Activated T-helper 2 cell treated with anti-CD3 and anti-CD28 coated beads, Interferon-gamma antibody, Interleukin-2, Interleukin-4, amounts not matched to agents 10 μg/mL and 5 μg/mL and 100 μg/mL, durations not matched to agents 14 hours and 24 hours and 36 hours (primary cell): Measurements from ENCODE around the gene NPRL2. TPM values are rescaled to one million over a fixed set of nuclear protein-coding genes. Genes with fewer than 3 reads are reported as not detected.

Experiments
- DNase-seq: peaks from one replicate; pipeline ENCODE4 v3.0.0; 2021; ENCODE audit warnings: low spot score
- H3K27ac Mint-ChIP-seq: one replicate; pipeline ENCODE4 v1.8.0; 2021; ENCODE audit warnings: mixed read lengths
- H3K27me3 Mint-ChIP-seq: one replicate; pipeline ENCODE4 v1.8.0; 2021; ENCODE audit warnings: low read depth, mixed read lengths
- H3K36me3 Mint-ChIP-seq: one replicate; pipeline ENCODE4 v1.8.0; 2021; ENCODE audit warnings: low read depth, mixed read lengths
- H3K4me1 Mint-ChIP-seq: one replicate; pipeline ENCODE4 v1.8.0; 2021; ENCODE audit warnings: low read depth, mixed read lengths
- H3K4me3 Mint-ChIP-seq: one replicate; pipeline ENCODE4 v1.8.0; 2021; ENCODE audit warnings: low read depth, mild to moderate bottlenecking, moderate library complexity, mixed read lengths
- H3K9me3 Mint-ChIP-seq: one replicate; pipeline ENCODE4 v1.8.0; 2021; ENCODE audit warnings: mixed read lengths
- intact Hi-C: fragments of 100-400 bp; cut with micrococcal nuclease; formaldehyde crosslinking; loops from one replicate; pipeline ENCODE4 v1.15.1; 2023
- total RNA-seq: library from RNA; stranded (reverse); gene quantifications from 2 replicates; pipeline ENCODE4 v1.2.3, GENCODE V29; 2022

Gene NPRL2
- total RNA-seq, 1 donor from 2014 or later: 42.7 TPM

GRCh38 chr3:50302095-50303012 lies 48.2 kb downstream of the NPRL2 start:
- intact Hi-C loops: no loop called here
- Mint-ChIP-seq H3K4me3 (no peak overlapping the region), H3K9me3 (no peaks in the 10 kb centered on the region), H3K36me3 (peaks cover 3% of the 10 kb centered on the region), H3K27ac (no peak overlapping the region), H3K4me1 (peaks cover 17% of the 10 kb centered on the region), H3K27me3 (no peaks in the 10 kb centered on the region)
- no peak for DNase-seq

- no peaks in the 10 kb centered on the region for H3K27me3 Mint-ChIP-seq
- DNase-seq: no peak
- H3K4me1 Mint-ChIP-seq: peaks cover 17% of the 10 kb centered on the region
- H3K9me3 Mint-ChIP-seq: no peaks in the 10 kb centered on the region
- H3K4me3 Mint-ChIP-seq: peak overlapping the region; percentile 98
- intact Hi-C loops: no loop called here
- peaks cover 3% of the 10 kb centered on the region for H3K36me3 Mint-ChIP-seq
- H3K27ac Mint-ChIP-seq: peak overlapping the region; percentile 93
Observed at GRCh38 chr3:50300681-50301254, 49.8 kb downstream of the NPRL2 start.

- H3K27me3 Mint-ChIP-seq: no peaks in the 10 kb centered on the region
- H3K4me3 Mint-ChIP-seq: peak overlapping the region; percentile 98
- no peaks in the 10 kb centered on the region for H3K9me3 Mint-ChIP-seq
- intact Hi-C loops: loop anchor here (1.0 to 10.0 kb wide), 7 partner anchors 21 to 365 kb away; partner anchors contain the start of genes CYB561D2, GNAI2, NPRL2 and TUSC2
- H3K4me1 Mint-ChIP-seq: peaks cover 17% of the 10 kb centered on the region
- peak overlapping the region; percentile 93 for H3K27ac Mint-ChIP-seq
- peaks cover 3% of the 10 kb centered on the region for H3K36me3 Mint-ChIP-seq
- no peak for DNase-seq
Observed at GRCh38 chr3:50299929-50300680, 50.5 kb downstream of the NPRL2 start.

- peak overlapping the region; percentile 98 for H3K4me3 Mint-ChIP-seq
- peak overlapping the region; percentile 93 for H3K27ac Mint-ChIP-seq
- H3K9me3 Mint-ChIP-seq: no peaks in the 10 kb centered on the region
- DNase-seq: no peak
- no peaks in the 10 kb centered on the region for H3K27me3 Mint-ChIP-seq
- peaks cover 3% of the 10 kb centered on the region for H3K36me3 Mint-ChIP-seq
- H3K4me1 Mint-ChIP-seq: peaks cover 17% of the 10 kb centered on the region
- intact Hi-C loops: loop anchor here (1.0 to 10.0 kb wide), 7 partner anchors 22 to 365 kb away; partner anchors contain the start of genes CYB561D2, GNAI2, NPRL2 and TUSC2
Observed at GRCh38 chr3:50299638-50299928, 51.0 kb downstream of the NPRL2 start.

- intact Hi-C loops: loop anchor here (1.0 to 10.0 kb wide), 7 partner anchors 22 to 364 kb away; partner anchors contain the start of genes CYB561D2, GNAI2, NPRL2 and TUSC2
- H3K27me3 Mint-ChIP-seq: no peaks in the 10 kb centered on the region
- peak; percentile 99 for DNase-seq
- peak within 1 kb of the TSS; percentile 93 for H3K27ac Mint-ChIP-seq
- H3K4me3 Mint-ChIP-seq: peak within 1 kb of the TSS; percentile 98
- peaks cover 17% of the 10 kb centered on the region for H3K4me1 Mint-ChIP-seq
- H3K9me3 Mint-ChIP-seq: no peaks in the 10 kb centered on the region
- H3K36me3 Mint-ChIP-seq: peaks cover 3% of the 10 kb centered on the region
Observed at GRCh38 chr3:50298836-50299637, 51.5 kb downstream of the NPRL2 start, which contains the start of the genes HYAL3 and NAA80. TSS of gene HYAL3 (minus strand) at chr3:50299405. CDS start at chr3:50295602, 3,803 bp downstream. TSS of gene NAA80 (minus strand) at chr3:50299405. CDS start at chr3:50297463, 1,942 bp downstream.

GRCh38 chr3:50297896-50298725 lies 52.5 kb downstream of the NPRL2 start:
- no peaks in the 10 kb centered on the region for H3K27me3 Mint-ChIP-seq
- DNase-seq: no peak
- no peaks in the 10 kb centered on the region for H3K9me3 Mint-ChIP-seq
- H3K27ac Mint-ChIP-seq: peak overlapping the region; percentile 39
- H3K4me3 Mint-ChIP-seq: peak overlapping the region; percentile 98
- H3K4me1 Mint-ChIP-seq: peaks cover 17% of the 10 kb centered on the region
- intact Hi-C loops: loop anchor here (2.0 to 10.0 kb wide), 5 partner anchors 31 to 363 kb away; partner anchors contain the start of genes CYB561D2, GNAI2, NPRL2 and TUSC2
- peaks cover 3% of the 10 kb centered on the region for H3K36me3 Mint-ChIP-seq

GRCh38 chr3:50297384-50297775 lies 53.2 kb downstream of the NPRL2 start:
- H3K27ac Mint-ChIP-seq: no peak overlapping the region
- intact Hi-C loops: loop anchor here (10.0 kb wide), 1 partner anchor 363 kb away; no protein-coding TSS in a partner anchor
- peak overlapping the region; percentile 98 for H3K4me3 Mint-ChIP-seq
- no peaks in the 10 kb centered on the region for H3K27me3 Mint-ChIP-seq
- peaks cover 3% of the 10 kb centered on the region for H3K36me3 Mint-ChIP-seq
- no peak for DNase-seq
- H3K9me3 Mint-ChIP-seq: no peaks in the 10 kb centered on the region
- peaks cover 23% of the 10 kb centered on the region for H3K4me1 Mint-ChIP-seq

Other genes with a start within 250 kb of the NPRL2 start
- gene SEMA3F, start 195.5 kb downstream of the NPRL2 start, total RNA-seq: 0.11 and 0.21 TPM in 2 replicates
- gene GNAT1, start 159.2 kb downstream of the NPRL2 start, total RNA-seq: not detected in 2 replicates
- gene SLC38A3, start 145.5 kb downstream of the NPRL2 start, total RNA-seq: not detected in 2 replicates
- 267 and 269 TPM in 2 replicates for gene GNAI2, start 114.6 kb downstream of the NPRL2 start, total RNA-seq
- 0.30 and 0.68 TPM in 2 replicates for gene SEMA3B, start 81.6 kb downstream of the NPRL2 start, total RNA-seq
- gene LSMEM2, start 71.7 kb downstream of the NPRL2 start, total RNA-seq: not detected in 2 replicates
- 154 and 164 TPM in 2 replicates for gene IFRD2, start 58.3 kb downstream of the NPRL2 start, total RNA-seq
- gene HYAL3, start 51.4 kb downstream of the NPRL2 start, total RNA-seq: 10.8 TPM in 2 replicates
- 24.9 and 25.0 TPM in 2 replicates for gene NAA80, start 51.4 kb downstream of the NPRL2 start, total RNA-seq
- gene HYAL1, start 47.2 kb downstream of the NPRL2 start, total RNA-seq: 0.23 and 0.59 TPM in 2 replicates
- 14.9 and 15.2 TPM in 2 replicates for gene HYAL2, start 28.0 kb downstream of the NPRL2 start, total RNA-seq
- gene TUSC2, start 22.6 kb downstream of the NPRL2 start, total RNA-seq: 23.7 and 23.9 TPM in 2 replicates
- gene RASSF1, start 9.9 kb downstream of the NPRL2 start, total RNA-seq: 71.2 and 74.2 TPM in 2 replicates
- gene ZMYND10, start 5.0 kb downstream of the NPRL2 start, total RNA-seq: 0.94 and 1.8 TPM in 2 replicates
- gene CYB561D2, start 87 bp upstream of the NPRL2 start, total RNA-seq: 22.9 and 24.6 TPM in 2 replicates
- gene TMEM115, start 8.7 kb upstream of the NPRL2 start, total RNA-seq: 17.8 and 19.2 TPM in 2 replicates
- gene CACNA2D2, start 152.9 kb upstream of the NPRL2 start, total RNA-seq: 0.46 and 0.59 TPM in 2 replicates
- 35.2 and 37.2 TPM in 2 replicates for gene C3orf18, start 217.0 kb upstream of the NPRL2 start, total RNA-seq
- gene HEMK1, start 218.7 kb upstream of the NPRL2 start, total RNA-seq: 61.7 and 68.7 TPM in 2 replicates